ENCODE data around the gene GADD45GIP1. TPM values are rescaled to one million over a fixed set of nuclear protein-coding genes. Genes with fewer than 3 reads are reported as not detected.

The GADD45GIP1 gene
- polyA plus RNA-seq, 1 donor from 2014 or later: 21.3 TPM

- H3K9me2 ChIP-seq (ENCODE audit: insufficient read depth, low read length): no peaks in the 10 kb centered on the region
- no peaks in the 10 kb centered on the region for H4K20me1 ChIP-seq (ENCODE audit: insufficient read depth)
- H3K79me2 ChIP-seq (replicated peaks; ENCODE audit: insufficient read depth, low read length): peaks cover 22% of the 10 kb centered on the region
- no peaks in the 10 kb centered on the region for H3K36me3 ChIP-seq (ENCODE audit: insufficient read depth, low read length)
- H3K27ac ChIP-seq (ENCODE audit: low read length): peak overlapping the region; percentile 65
- no peak overlapping the region for H2AFZ ChIP-seq (ENCODE audit: low read depth, low read length)
- no peaks in the 10 kb centered on the region for H3F3A ChIP-seq (ENCODE audit: insufficient read depth, low read length, poor library complexity, severe bottlenecking)
- no peaks in the 10 kb centered on the region for H3K27me3 ChIP-seq (ENCODE audit: insufficient read depth, low read depth, low read length)
- H3K9ac ChIP-seq (ENCODE audit: low read length): peak overlapping the region; percentile 87
- TF ChIP-seq TAF1 (IDR thresholded peaks at IDR 0.05; ENCODE audit: low read depth) (no peak), POLR2AphosphoS5 (IDR thresholded peaks at IDR 0.05) (no peak), MXI1 (conservative IDR thresholded peaks at IDR 0.05; ENCODE audit: poor library complexity, severe bottlenecking) (no peak), EP300 (conservative IDR thresholded peaks at IDR 0.05; ENCODE audit: poor library complexity, severe bottlenecking) (no peak), SMC3 (conservative IDR thresholded peaks at IDR 0.05; ENCODE audit: poor library complexity) (no peak), EZH2 (IDR thresholded peaks at IDR 0.05; ENCODE audit: borderline replicate concordance, insufficient read depth, low read length, poor library complexity, severe bottlenecking) (no peak), RAD21 (conservative IDR thresholded peaks at IDR 0.05) (peak; percentile 5)
- TF ChIP-seq, protein P1, sequence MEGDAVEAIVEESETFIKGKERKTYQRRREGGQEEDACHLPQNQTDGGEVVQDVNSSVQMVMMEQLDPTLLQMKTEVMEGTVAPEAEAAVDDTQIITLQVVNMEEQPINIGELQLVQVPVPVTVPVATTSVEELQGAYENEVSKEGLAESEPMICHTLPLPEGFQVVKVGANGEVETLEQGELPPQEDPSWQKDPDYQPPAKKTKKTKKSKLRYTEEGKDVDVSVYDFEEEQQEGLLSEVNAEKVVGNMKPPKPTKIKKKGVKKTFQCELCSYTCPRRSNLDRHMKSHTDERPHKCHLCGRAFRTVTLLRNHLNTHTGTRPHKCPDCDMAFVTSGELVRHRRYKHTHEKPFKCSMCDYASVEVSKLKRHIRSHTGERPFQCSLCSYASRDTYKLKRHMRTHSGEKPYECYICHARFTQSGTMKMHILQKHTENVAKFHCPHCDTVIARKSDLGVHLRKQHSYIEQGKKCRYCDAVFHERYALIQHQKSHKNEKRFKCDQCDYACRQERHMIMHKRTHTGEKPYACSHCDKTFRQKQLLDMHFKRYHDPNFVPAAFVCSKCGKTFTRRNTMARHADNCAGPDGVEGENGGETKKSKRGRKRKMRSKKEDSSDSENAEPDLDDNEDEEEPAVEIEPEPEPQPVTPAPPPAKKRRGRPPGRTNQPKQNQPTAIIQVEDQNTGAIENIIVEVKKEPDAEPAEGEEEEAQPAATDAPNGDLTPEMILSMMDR (IDR thresholded peaks at IDR 0.05; ENCODE audit: poor library complexity, severe bottlenecking): no peak
- TF ChIP-seq, protein P2, sequence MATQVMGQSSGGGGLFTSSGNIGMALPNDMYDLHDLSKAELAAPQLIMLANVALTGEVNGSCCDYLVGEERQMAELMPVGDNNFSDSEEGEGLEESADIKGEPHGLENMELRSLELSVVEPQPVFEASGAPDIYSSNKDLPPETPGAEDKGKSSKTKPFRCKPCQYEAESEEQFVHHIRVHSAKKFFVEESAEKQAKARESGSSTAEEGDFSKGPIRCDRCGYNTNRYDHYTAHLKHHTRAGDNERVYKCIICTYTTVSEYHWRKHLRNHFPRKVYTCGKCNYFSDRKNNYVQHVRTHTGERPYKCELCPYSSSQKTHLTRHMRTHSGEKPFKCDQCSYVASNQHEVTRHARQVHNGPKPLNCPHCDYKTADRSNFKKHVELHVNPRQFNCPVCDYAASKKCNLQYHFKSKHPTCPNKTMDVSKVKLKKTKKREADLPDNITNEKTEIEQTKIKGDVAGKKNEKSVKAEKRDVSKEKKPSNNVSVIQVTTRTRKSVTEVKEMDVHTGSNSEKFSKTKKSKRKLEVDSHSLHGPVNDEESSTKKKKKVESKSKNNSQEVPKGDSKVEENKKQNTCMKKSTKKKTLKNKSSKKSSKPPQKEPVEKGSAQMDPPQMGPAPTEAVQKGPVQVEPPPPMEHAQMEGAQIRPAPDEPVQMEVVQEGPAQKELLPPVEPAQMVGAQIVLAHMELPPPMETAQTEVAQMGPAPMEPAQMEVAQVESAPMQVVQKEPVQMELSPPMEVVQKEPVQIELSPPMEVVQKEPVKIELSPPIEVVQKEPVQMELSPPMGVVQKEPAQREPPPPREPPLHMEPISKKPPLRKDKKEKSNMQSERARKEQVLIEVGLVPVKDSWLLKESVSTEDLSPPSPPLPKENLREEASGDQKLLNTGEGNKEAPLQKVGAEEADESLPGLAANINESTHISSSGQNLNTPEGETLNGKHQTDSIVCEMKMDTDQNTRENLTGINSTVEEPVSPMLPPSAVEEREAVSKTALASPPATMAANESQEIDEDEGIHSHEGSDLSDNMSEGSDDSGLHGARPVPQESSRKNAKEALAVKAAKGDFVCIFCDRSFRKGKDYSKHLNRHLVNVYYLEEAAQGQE (IDR thresholded peaks at IDR 0.05; ENCODE audit: borderline replicate concordance): peak; percentile 8
- H3K4me3 ChIP-seq (ENCODE audit: low read length): peak overlapping the region; percentile 97
- H3K4me2 ChIP-seq (ENCODE audit: low read length): peak overlapping the region; percentile 92
- no peaks in the 10 kb centered on the region for H3K9me3 ChIP-seq (ENCODE audit: low read length)
These were observed 18.0 kb downstream of the GADD45GIP1 start for GRCh38 chr19:12938779-12939601.

- H3K4me3 ChIP-seq (ENCODE audit: low read length): peak within 1 kb of the TSS; percentile 97
- no peaks in the 10 kb centered on the region for H3K27me3 ChIP-seq (ENCODE audit: insufficient read depth, low read depth, low read length)
- peak within 1 kb of the TSS; percentile 65 for H3K27ac ChIP-seq (ENCODE audit: low read length)
- no peaks in the 10 kb centered on the region for H3K9me2 ChIP-seq (ENCODE audit: insufficient read depth, low read length)
- TF ChIP-seq, protein P2 (IDR thresholded peaks at IDR 0.05; ENCODE audit: borderline replicate concordance): peak; percentile 89
- peak; percentile 94 for TF ChIP-seq POLR2AphosphoS5 (IDR thresholded peaks at IDR 0.05)
- TF ChIP-seq TAF1 (IDR thresholded peaks at IDR 0.05; ENCODE audit: low read depth): peak; percentile 94
- TF ChIP-seq RAD21 (conservative IDR thresholded peaks at IDR 0.05): no peak
- peak; percentile 97 for TF ChIP-seq MXI1 (conservative IDR thresholded peaks at IDR 0.05; ENCODE audit: poor library complexity, severe bottlenecking)
- TF ChIP-seq SMC3 (conservative IDR thresholded peaks at IDR 0.05; ENCODE audit: poor library complexity): no peak
- TF ChIP-seq EZH2 (IDR thresholded peaks at IDR 0.05; ENCODE audit: borderline replicate concordance, insufficient read depth, low read length, poor library complexity, severe bottlenecking): no peak
- TF ChIP-seq, protein P1 (IDR thresholded peaks at IDR 0.05; ENCODE audit: poor library complexity, severe bottlenecking): no peak
- TF ChIP-seq EP300 (conservative IDR thresholded peaks at IDR 0.05; ENCODE audit: poor library complexity, severe bottlenecking): peak; percentile 13
- H4K20me1 ChIP-seq (ENCODE audit: insufficient read depth): no peaks in the 10 kb centered on the region
- peaks cover 22% of the 10 kb centered on the region for H3K79me2 ChIP-seq (replicated peaks; ENCODE audit: insufficient read depth, low read length)
- peak within 1 kb of the TSS; percentile 87 for H3K9ac ChIP-seq (ENCODE audit: low read length)
- no peaks in the 10 kb centered on the region for H3F3A ChIP-seq (ENCODE audit: insufficient read depth, low read length, poor library complexity, severe bottlenecking)
- peak within 1 kb of the TSS; percentile 92 for H3K4me2 ChIP-seq (ENCODE audit: low read length)
- peak within 1 kb of the TSS; percentile 83 for H2AFZ ChIP-seq (ENCODE audit: low read depth, low read length)
- H3K9me3 ChIP-seq (ENCODE audit: low read length): no peaks in the 10 kb centered on the region
- H3K36me3 ChIP-seq (ENCODE audit: insufficient read depth, low read length): no peaks in the 10 kb centered on the region
These were observed 18.9 kb downstream of the GADD45GIP1 start, which contains the start of gene CALR for GRCh38 chr19:12937927-12938778. CALR (plus strand) TSS chr19:12938609; CDS start chr19:12938680, 71 bp downstream.
